ENCODE measurements around the gene SH3PXD2B.
"Not testable (repeated sequence)": the region's sequence is repeated elsewhere in the genome, so short reads cannot be mapped to it uniquely, and the experiment has no call there.

Gene SH3PXD2B

DNA sequence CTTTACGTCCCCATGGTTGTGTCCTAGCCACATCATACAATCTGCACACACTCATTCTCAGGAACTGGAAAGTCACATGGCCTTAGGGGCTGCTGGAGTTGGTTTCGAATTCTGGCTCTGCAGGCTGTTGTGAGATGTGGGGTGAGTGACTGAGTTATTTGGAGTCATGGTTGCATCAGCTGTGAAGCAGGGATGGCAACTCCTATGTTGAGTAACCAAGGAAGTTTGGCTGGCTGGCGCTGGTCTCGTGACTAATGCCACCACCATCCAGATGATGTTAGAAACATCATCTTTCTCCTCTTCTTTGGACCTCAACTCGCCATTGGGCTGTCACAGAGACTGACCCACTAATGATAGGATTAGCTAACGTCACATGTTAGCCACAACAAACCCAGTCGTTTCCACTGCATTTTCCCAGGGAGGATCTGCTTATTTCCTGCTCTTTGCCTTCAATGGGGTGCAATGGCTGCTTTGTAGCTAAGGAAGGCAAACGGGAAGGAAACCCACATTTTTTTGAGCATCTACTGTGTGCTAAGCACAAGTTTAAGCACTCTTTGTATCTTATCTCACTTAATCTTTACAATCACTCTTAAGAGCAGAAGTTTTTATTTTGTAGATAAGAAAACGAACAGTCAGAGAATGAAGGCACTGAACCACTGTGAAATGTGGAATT lies 92.6 kb downstream of the SH3PXD2B start:
- DNase-seq = peak; percentile 91

GRCh38 chr5:172358345-172358744 lies 96.0 kb downstream of the SH3PXD2B start:
- DNase-seq = no peak

- DNase-seq = no peak
These were observed 97.8 kb downstream of the SH3PXD2B start for GRCh38 chr5:172356527-172356926.

GRCh38 chr5:172356047-172356446 lies 98.3 kb downstream of the SH3PXD2B start:
- DNase-seq = no peak

DNA sequence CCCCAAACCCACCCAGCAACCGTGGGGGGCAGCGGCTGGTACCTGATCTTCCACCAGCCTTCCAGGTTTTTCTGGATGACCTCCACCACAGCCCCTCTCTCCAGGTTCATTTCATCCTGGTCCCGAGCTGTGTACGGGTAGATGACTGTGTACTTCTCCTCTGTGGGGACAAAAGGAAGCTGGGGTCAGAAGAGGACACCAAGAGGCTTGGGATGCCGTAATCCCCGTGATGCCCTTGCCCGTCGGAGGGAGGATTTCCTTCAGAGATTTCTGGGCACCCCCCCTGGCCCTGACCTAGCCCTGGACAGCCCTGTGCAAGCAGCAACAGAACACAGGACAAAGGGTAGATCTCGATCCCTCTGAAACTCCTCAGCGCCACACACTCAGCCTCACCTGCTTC lies 100.5 kb downstream of the SH3PXD2B start:
- no peak for DNase-seq

GRCh38 chr5:172353271-172353812 lies 101.0 kb downstream of the SH3PXD2B start:
- DNase-seq = no peak

GRCh38 chr5:172352526-172352925 lies 101.8 kb downstream of the SH3PXD2B start:
- DNase-seq = not testable (repeated sequence)

DNA sequence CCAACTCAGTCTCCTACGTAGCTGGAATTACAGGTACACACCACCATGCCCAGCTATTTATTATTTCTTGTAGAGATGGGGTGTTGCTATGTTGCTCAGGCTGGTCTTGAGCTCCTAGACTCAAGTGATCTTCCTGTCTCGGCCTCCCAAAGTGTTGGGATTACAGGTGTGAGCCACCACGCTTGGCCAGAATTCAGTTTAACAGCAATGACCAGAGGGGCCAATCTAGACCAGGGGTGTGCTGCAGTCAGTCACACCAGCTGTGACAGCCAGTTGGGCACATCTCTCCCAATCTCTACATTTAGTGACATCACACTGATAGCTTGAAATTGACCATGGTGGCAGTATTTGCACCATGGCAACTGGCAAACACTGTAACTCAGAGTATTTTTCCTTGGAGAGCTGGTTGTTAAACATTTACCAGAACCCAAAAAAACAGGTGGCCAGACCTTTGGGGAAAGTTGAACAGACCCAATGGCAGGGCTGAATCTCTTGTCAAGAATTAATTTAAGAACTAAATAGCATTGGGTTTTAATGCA lies 103.0 kb downstream of the SH3PXD2B start:
- no peak for DNase-seq

GRCh38 chr5:172350212-172351181 lies 103.8 kb downstream of the SH3PXD2B start:
- no peak for DNase-seq

GRCh38 chr5:172348733-172349132 lies 105.6 kb downstream of the SH3PXD2B start:
- not testable (repeated sequence) for DNase-seq

GRCh38 chr5:172348084-172348483 lies 106.2 kb downstream of the SH3PXD2B start:
- DNase-seq = no peak

DNA sequence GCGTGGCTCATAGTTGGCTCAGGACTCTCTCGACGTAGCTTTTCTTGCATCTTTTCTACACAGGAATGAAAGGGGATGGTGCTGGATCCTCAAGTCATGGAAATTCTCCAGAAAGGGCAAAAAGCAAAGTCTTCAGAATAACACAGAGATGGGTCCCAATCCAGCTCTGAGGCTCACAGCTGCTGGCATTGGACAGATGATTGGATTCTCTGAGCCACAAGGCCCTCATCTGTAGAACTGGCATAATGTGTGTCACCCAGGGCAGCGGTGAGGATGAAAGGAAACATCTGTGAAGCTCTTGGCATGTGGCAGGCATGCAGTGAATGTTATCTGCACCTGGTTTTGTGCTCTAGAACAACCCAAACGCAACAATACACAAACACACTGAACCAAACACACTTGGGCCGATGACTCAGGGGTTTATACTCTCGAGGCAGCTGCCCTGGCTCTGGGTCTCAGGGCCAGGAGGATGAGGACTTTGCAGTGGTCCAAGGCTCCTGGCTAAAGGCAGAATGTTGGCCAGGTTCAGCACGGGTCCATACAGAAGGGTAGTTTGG lies 106.8 kb downstream of the SH3PXD2B start:
- no peak for DNase-seq

DNA sequence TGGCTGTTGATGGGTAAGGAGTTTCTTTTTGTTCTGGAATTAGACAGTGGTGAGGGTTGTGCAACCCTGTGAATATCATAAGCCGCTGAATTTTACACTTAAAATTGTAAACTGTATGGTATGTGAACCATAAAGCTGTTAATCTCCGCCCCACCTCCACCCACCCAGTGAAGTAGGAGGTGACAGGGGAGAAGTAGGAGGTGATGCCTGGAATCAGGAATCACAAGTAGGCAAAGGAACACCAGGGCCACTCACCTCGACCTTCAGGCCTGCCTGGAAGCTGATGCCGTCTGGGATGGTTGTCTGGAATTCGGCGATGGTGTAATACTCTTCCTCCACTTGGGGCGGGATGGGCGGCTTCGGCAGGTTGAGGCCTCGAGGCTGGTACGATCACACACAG lies 108.4 kb downstream of the SH3PXD2B start:
- DNase-seq = peak; percentile 45

GRCh38 chr5:172344855-172345409 lies 109.4 kb downstream of the SH3PXD2B start:
- DNase-seq = no peak

DNA sequence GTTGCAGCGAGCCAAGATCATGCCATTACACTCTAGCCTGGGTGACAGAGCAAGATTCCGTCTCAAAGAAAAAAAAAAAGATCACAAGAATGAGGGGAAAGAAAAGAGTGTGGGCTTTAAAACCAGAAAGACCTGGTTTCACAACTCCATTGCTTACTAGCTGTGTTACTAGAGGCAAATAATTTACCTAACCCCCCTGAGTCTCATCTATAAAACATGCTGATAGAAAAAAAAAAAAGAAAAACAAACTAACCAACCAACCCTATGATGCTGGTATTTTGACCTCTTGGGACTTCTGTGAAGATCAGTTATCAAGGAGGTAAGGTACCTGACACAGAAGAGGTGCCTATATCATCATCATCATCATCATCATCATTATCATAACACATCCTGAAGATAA lies 110.6 kb downstream of the SH3PXD2B start:
- DNase-seq = no peak

GRCh38 chr5:172342918-172343317 lies 111.4 kb downstream of the SH3PXD2B start:
- DNase-seq = no peak

DNA sequence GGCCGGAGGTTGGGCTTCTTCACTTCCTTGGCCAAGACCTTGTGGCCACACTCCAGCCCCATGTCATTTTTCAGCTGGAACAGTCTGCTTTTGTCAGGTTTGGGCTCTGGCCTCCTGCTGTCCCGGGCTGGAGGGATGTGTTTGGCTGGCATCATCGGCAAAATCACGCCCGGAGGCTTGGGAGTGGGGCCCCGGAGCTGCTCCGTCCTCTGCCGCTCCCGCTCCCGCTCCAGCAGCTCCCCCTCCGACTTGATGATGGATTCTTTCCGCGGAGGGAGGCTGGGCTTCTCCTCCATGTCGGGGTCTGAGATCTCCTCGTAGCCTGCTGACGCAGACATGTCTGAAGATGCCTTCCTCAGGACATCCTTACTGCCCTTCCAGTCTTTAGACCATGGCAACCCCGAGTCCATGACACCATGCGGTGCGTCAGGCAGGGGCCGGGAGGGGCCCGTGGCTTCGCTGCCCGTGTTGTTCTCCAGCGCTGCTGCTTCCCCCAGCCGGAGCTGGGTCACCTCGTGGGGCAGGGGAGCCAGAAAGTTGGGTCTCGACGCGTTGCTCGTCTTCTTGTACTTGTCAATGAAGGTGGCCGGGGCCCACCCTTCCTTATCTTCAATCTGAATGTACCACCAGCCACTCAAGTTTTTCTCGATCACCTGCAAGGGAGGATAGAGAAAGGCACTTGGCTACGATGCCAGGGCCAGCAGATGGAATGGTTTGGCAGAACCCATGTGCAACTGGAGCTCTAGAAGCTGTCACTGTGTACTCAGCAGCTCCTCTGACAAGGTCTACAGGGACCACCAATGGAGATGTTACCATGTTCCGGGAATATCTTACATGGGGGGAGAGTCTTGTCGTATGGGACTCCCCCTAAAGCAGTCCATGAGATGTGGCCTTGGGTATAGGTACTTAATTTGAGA lies 114.8 kb downstream of the SH3PXD2B start:
- no peak for DNase-seq

- no peak for DNase-seq
These were observed 117.5 kb downstream of the SH3PXD2B start for GRCh38 chr5:172336676-172337285.

- DNase-seq = no peak
These were observed 118.1 kb downstream of the SH3PXD2B start for GRCh38 chr5:172336264-172336663.

DNA sequence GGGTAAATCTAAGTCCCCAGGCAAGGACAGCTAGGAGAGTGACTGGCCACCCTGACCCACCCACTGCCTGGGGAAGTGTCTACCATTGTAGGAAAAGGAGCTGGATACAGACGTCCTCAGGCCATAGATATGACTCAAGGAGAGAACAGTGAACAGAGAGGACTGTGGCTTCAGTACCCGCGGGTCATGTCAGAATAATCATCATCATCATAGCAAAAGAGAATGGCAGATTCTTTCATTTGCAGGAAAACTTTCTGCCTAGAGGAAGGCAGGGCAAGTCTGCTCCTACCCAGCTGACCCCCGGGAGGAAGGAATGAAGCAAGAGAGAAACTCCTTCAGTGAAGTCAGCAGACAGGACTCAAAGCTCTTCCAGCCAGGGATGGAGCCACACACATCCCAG lies 118.6 kb downstream of the SH3PXD2B start:
- DNase-seq = no peak

GRCh38 chr5:172334641-172335040 lies 119.7 kb downstream of the SH3PXD2B start:
- DNase-seq = no peak

All from NCI-H226 (cell line).